ENCODE results near the gene PITHD1.
"Not testable (repeated sequence)": the region's sequence is repeated elsewhere in the genome, so short reads cannot be mapped to it uniquely, and the experiment has no call there.

PITHD1 gene

GRCh38 chr1:23799570-23800399 lies 21.6 kb downstream of the PITHD1 start:
- peak; percentile 33 to 44 for DNase-seq

GRCh38 chr1:23800400-23801337 lies 22.5 kb downstream of the PITHD1 start, which contains the start of gene GALE:
Gene GALE, minus strand, starts transcription at chr1:23800754. Its CDS starts 1,747 bp downstream, at chr1:23799007.
- DNase-seq: peak; percentile 96 to 97

GRCh38 chr1:23801338-23801748 lies 23.1 kb downstream of the PITHD1 start:
- DNase-seq: no peak

GRCh38 chr1:23801876-23802275 lies 23.7 kb downstream of the PITHD1 start:
- no peak for DNase-seq

GRCh38 chr1:23802809-23803342 lies 24.7 kb downstream of the PITHD1 start:
- DNase-seq: not testable (repeated sequence)

GRCh38 chr1:23803674-23804073 lies 25.5 kb downstream of the PITHD1 start:
- DNase-seq: no peak

GRCh38 chr1:23804183-23804835 lies 26.1 kb downstream of the PITHD1 start:
- no peak for DNase-seq

GRCh38 chr1:23805025-23805424 lies 26.8 kb downstream of the PITHD1 start:
- DNase-seq: no peak

- DNase-seq: no peak
These were observed 28.1 kb downstream of the PITHD1 start for GRCh38 chr1:23806280-23806679.

GRCh38 chr1:23807453-23807852 lies 29.2 kb downstream of the PITHD1 start:
- DNase-seq: no peak

GRCh38 chr1:23809751-23810171 lies 31.5 kb downstream of the PITHD1 start:
- peak; percentile 86 to 88 for DNase-seq

GRCh38 chr1:23810818-23811540 lies 32.8 kb downstream of the PITHD1 start:
- DNase-seq: peak; percentile 72 to 74

GRCh38 chr1:23814016-23814415 lies 35.8 kb downstream of the PITHD1 start:
- DNase-seq: no peak

GRCh38 chr1:23816361-23816760 lies 38.1 kb downstream of the PITHD1 start:
- DNase-seq: no peak

- DNase-seq: no peak
These were observed 38.7 kb downstream of the PITHD1 start for GRCh38 chr1:23816906-23817305.

- DNase-seq: no peak
These were observed 39.4 kb downstream of the PITHD1 start for GRCh38 chr1:23817633-23818032.

- no peak for DNase-seq
These were observed 45.5 kb downstream of the PITHD1 start for GRCh38 chr1:23823767-23824166.

- no peak for DNase-seq
These were observed 46.5 kb downstream of the PITHD1 start for GRCh38 chr1:23824711-23825075.

- peak; percentile 86 to 89 for DNase-seq
These were observed 47.0 kb downstream of the PITHD1 start, which contains the start of gene HMGCL for GRCh38 chr1:23825076-23825761. Gene HMGCL, minus strand, starts transcription at chr1:23825429. Its CDS starts 14 bp downstream, at chr1:23825415.

GRCh38 chr1:23825762-23826522 lies 47.7 kb downstream of the PITHD1 start:
- peak in 1 of 2 donors; percentile 29 for DNase-seq
